HL-60 (cell line): Measurements from ENCODE around the gene PPFIA2.

Experiments used
- CTCF ChIP-seq: IDR thresholded peaks from one replicate; pipeline ENCODE4 v1.5.1; 2011; ENCODE audit warnings: low read length, control low read depth, inconsistent platforms; ENCODE audit not compliant: insufficient read depth
- POLR2AphosphoS5 ChIP-seq: IDR thresholded peaks from 2 replicates; pipeline ENCODE4 v1.6.1; 2012; ENCODE audit warnings: low read depth
- REST ChIP-seq: IDR thresholded peaks from 2 replicates; pipeline ENCODE4 v1.6.1; 2012; ENCODE audit warnings: low read depth; ENCODE audit not compliant: insufficient replicate concordance
- SPI1 ChIP-seq: IDR thresholded peaks from 2 replicates; pipeline ENCODE4 v1.6.1; 2012; ENCODE audit warnings: low read depth, mild to moderate bottlenecking, borderline replicate concordance

GRCh38 chr12:81211306-81211705, 547.8 kb downstream of the PPFIA2 start:
- no peak for TF ChIP-seq POLR2AphosphoS5
- no peak for TF ChIP-seq CTCF
- TF ChIP-seq SPI1, result no peak
- no peak for TF ChIP-seq REST
